ENCODE results near the gene CAMK2N2.

Gene CAMK2N2

GRCh38 chr3:184222521-184222920, 38.8 kb downstream of the CAMK2N2 start:
- no peak for DNase-seq (ENCODE audit: low read depth)

- DNase-seq (ENCODE audit: low read depth): no peak
Observed at GRCh38 chr3:184218814-184219213, 42.5 kb downstream of the CAMK2N2 start.

GRCh38 chr3:184211718-184212117, 49.6 kb downstream of the CAMK2N2 start:
- DNase-seq (ENCODE audit: low read depth): no peak

- DNase-seq (ENCODE audit: low read depth): no peak
Observed at GRCh38 chr3:184211297-184211696, 50.1 kb downstream of the CAMK2N2 start.
